GM18505 (cell line): ENCODE measurements around the gene PCSK9.

Experiments used
- ATAC-seq: cut with Tn5 transposase; IDR thresholded peaks from one replicate; pipeline ENCODE4 v1.9.1; 2021; ENCODE audit not compliant: unreplicated experiment
- POLR2A ChIP-seq: IDR thresholded peaks from 4 replicates; pipeline ENCODE4 v1.6.1; 2011; ENCODE audit warnings: borderline replicate concordance; ENCODE audit not compliant: insufficient read depth, insufficient read length; ENCODE audit errors: extremely low read depth

PCSK9 gene

DNA sequence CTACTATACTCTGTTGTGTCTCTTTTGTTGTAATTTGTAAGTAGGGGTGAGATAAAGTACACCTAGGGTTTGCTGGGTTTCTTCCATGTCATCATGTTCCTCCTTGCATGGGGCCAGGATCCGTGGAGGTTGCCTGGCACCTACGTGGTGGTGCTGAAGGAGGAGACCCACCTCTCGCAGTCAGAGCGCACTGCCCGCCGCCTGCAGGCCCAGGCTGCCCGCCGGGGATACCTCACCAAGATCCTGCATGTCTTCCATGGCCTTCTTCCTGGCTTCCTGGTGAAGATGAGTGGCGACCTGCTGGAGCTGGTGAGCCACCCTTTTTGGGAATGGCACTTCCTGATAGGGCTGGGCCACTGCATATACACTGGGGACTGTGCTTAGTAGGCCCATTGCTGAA lies 4.4 kb downstream of the PCSK9 start:
- no peak for ATAC-seq

DNA sequence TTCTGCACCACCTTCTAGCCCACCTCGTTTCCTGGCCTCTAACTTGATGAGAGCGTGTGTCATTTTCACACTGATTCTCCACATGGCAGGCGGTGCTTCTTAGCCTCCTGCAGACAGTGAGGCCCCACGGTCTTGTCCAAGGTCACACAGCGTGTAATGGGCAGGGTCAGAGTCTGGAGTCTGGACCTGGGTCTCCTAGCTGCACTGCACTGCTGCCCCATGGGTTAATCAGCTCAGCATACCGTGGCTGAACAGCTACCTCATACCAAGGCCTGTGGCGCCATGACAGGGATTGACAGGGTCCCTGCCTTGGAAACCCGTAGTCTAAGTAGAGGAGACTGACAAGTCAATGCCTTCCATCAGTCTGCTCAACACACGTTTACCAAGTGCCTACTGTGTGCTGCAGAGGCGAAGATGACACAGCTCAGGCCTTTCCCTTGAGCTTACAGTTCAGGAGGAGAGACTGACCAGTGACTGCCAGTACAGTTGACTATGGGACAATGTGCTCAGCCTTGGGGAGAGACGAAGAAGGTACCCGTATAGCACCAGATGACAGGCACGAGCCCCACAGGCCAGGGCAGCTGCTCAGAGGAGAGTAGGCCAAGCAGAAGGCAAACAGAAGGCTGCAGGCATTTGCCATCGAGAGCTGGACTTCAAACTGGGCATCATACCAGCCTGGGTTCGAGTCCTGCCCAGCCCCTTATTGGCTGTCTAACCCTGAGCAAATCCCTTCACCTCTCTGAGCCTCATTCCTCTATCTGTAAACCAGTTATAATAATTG lies 5.5 kb downstream of the PCSK9 start:
- no peak for ATAC-seq
- TF ChIP-seq POLR2A, result no peak

More for the DNA sequence above, 4.4 kb downstream of the PCSK9 start:
- no peak for TF ChIP-seq POLR2A

DNA sequence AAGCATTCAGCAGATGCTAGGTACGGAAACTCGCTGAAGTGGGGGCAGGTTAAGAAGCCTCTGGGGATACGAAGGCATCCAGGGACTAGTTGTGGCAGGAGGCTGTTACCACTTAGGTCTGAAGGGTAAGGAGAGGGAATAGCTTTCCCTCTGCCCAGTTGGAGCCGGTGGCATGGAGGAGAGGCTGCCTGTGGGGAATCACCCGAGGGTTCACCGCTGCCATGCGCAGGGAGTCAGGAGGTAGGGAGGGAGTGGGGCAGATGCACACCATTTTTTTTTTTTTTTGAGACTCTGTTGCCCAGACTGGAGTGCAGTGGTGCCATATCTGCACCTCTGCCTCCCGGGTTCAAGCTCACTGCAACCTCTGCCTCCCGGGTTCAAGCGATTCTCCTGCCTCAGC lies 6.1 kb downstream of the PCSK9 start:
- no peak for TF ChIP-seq POLR2A
- no peak for ATAC-seq

DNA sequence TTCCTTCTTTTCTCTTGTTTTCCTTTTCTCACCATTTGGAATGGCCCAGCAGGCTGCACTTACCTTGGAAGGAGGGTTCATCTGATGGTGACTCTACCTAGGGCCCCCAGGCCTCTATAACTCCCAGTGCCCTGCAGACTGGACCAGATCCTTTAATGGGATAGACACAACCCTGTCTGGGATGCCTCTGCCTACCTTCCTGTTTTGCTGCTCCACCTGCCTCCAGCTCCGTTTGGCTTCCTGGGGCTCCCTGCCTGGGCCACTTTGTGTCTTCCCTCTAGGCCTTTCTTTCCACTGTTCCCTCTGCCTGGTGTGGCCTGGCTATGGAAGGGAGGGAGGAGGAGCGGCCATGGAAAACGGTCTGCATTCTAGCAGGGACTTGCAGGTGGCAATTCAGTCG lies 7.5 kb downstream of the PCSK9 start:
- TF ChIP-seq POLR2A, result no peak
- no peak for ATAC-seq

DNA sequence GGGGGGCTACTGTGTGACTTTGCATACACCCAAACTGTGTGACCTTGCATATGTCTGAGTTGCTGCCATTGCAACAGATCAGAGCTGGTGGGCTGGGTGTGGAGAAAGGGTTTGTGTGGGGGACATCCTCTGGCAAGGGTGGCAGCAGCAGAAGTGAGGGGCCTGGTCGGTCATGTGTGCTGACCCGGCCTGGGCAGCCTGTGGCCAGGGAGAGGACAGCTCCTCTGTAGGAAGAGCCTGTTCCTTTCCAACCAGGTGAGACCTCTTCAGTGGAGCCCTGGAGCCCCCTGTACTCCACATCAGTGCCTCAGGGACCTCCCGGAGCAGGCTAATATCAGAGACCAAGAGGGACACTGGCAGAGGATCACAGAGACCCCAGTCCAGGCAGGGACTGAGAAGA lies 8.3 kb downstream of the PCSK9 start:
- ATAC-seq, result no peak
- TF ChIP-seq POLR2A, result no peak

DNA sequence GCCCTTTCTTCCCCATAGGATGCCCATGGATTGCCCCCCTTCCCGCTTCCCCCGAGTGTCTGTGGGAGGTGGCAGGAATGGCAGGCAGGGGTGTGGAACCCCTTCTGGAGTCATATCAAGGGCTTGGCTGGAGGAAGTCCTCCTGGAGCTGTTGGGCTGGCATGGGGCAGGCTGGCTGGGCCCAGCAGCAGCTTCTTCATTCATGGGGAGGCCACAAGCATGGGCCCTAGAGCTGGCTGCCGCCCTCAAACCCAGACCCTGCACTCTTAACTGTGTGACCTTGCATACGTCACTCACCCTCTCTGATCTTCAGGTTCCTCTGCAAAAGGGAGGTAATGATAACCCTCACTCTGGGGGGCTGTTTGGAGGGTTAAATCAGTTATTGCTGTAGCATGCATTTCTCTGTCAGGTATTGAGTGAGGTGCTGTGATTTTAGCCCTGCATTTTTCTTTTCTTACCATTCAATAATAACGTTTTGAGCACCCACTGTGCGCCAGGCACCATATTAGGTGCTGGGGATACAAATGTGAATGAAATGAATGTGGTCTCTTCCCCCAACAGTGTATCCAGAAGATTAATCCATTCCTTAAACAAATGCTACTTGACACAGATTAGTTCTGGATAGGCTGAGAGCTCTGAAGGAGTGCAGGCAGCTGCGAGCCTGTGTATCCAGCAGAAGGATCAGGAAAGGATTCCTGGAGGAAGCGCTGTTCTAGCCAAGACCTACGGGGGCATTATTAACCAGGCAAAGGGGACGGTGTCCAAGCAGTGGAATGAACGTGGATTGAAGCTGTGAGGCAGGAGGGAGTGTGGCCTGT lies 9.3 kb downstream of the PCSK9 start:
- TF ChIP-seq POLR2A, result no peak
- ATAC-seq, result no peak

DNA sequence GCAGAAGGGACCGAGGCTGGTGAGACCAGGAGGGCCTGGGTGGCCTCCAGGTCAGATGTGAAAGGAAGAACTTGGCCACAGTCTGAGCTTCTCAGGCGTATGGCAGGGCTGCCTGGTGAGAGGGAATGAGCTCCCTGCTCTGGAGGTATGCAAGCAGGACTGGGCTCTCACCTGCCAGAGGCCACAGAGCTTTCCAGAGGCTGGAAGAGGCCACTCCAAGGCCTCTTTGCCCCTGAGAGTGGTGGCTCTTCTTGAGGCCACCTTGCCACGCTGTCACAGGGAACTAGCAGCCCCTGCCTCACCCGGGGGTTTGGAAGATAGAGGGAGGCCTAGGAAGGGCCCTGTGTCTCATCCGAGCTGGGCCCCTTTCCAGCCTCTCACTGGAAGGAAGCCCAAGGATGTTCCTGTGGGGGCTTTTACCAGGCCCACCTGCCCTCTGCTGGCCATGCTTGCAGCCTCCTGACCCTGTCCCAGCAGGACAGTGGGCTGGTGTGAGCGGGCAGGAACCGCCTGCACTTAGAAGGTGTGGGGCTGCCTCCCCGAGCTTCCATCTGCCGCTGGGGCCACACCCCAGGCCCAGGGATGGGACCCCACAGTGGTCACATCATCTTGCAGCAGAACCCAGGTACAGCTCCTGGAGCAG lies 10.0 kb downstream of the PCSK9 start:
- no peak for TF ChIP-seq POLR2A
- no peak for ATAC-seq

DNA sequence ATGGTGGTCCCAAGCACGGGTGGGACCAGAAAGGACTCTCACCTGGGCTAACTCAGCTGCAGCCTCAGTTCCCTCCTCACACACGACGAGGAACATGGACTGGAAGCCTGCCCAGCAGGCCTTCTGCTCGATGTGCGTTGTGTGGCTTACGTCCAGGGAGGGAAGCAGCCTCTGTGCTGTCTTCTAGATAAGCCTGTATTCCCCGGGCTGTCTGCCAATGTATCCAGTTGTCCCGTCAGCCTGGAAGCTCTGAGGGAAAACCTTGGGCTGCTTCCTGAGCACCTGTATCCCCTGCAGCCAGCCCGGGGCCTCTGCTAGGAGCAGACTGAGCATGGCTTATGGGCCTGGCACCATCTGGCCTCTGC lies 10.5 kb downstream of the PCSK9 start:
- no peak for TF ChIP-seq POLR2A
- ATAC-seq, result no peak

DNA sequence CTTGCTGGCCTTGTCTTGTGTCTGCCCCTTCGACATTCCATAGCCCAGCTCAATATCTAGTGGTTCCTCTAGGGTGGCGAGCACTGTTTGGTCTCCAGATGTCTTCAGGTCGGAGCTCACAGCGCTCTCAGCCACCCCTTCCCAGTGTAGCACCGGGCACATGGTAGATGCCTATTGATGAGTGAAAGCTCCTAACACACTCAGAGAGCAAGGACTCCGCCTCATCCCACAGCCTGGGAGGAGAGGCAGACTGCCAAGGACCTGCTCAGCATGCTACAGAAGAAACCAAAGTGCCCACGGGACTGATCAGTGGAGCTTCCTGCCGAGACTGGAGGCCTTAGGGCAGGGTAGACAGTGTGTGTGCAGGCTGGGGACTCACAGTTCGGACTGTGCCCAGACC lies 10.9 kb downstream of the PCSK9 start:
- ATAC-seq, result no peak
- TF ChIP-seq POLR2A, result no peak

DNA sequence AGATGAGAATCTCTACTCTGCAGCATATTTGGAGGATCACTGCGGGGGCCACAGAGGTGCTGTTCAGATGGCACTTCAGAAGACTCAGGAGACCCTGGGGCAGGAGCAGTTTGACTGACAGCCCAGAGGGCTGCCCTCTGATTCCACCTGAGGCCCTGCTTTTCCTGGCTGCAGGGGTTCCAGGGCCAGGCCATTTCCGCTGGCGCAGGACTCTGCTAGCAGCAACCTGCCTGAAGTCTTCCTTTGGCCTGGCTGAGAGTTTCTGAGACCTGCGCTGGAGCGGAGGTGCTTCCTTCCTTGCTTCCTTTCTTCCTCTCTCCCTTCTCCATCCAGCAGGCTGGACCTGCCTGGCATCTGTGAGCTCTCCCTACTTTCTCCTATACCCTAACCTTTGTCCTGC lies 11.8 kb downstream of the PCSK9 start:
- TF ChIP-seq POLR2A, result no peak
- ATAC-seq, result no peak

DNA sequence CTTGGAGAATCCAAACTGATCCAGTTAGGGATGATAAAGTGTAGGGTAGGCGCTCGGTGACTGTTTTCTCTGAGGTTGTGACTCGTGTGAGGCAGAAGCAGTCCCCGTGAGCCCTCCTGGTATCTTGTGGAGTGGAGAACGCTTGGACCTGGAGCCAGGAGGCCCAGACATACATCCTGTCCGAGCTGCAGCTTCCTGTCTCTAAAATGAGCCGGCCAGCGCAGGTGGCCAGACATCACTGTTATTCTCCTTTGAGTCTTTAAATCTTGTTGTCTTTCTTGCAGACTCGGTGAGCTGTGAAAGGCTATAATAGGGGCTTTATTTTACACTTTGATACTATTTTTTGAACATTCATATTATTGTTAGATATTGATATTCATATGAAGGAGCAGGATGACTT lies 12.3 kb downstream of the PCSK9 start:
- TF ChIP-seq POLR2A, result no peak

DNA sequence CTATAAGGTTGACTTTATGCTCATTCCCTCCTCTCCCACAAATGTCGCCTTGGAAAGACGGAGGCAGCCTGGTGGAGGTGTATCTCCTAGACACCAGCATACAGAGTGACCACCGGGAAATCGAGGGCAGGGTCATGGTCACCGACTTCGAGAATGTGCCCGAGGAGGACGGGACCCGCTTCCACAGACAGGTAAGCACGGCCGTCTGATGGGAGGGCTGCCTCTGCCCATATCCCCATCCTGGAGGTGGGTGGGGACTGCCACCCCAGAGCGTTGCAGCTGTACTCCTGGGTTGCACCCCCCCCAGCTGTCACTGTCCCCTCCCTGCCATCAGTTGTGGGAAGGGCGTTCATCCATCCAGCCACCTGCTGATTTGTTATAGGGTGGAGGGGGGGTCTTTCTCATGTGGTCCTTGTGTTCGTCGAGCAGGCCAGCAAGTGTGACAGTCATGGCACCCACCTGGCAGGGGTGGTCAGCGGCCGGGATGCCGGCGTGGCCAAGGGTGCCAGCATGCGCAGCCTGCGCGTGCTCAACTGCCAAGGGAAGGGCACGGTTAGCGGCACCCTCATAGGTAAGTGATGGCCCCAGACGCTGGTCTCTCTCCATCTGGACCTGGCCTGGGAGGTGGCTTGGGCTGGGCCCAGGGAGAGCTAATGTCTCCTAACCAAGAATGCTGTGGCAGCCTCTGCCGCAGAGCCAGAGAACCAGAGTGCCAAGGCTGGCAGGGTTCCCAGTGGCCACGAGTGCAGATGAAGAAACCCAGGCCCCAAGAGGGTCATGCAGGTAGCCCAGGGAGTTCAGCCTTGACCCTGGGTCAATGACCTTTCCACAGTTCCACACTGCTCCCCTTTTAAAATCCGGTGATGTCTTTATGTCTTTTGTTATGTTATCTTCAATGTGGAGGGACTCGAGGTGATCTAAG lies 13.1 kb downstream of the PCSK9 start:
- no peak for TF ChIP-seq POLR2A
- no peak for ATAC-seq

More for the DNA sequence above, 12.3 kb downstream of the PCSK9 start:
- ATAC-seq, result no peak
